HG03432 (cell line): ENCODE results near the gene PSMC1.

Experiments
- ATAC-seq: cut with Tn5 transposase; IDR thresholded peaks from one replicate; pipeline ENCODE4 v1.9.1; 2021; ENCODE audit warnings: mild to moderate bottlenecking, moderate library complexity; ENCODE audit not compliant: unreplicated experiment

Gene PSMC1

DNA sequence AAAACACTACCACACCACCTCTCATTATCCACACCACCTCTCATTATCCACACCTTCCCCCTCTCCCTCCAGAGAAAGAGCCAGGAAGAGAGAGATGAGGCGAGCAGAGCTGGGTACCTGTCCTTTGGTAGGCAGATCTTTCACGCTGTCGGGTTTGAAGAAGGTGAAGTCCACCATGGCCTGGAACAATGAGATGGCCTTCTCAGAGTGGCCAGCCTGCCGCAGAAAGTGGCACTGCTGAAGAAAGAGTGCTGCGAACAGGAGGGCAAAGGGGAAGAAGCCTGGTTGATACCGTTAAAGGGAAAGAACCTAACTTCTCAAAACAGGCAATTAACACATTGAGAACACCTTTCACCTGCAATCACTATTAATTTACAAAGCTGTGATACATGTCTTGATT lies 44.8 kb downstream of the PSMC1 start:
- no peak for ATAC-seq

DNA sequence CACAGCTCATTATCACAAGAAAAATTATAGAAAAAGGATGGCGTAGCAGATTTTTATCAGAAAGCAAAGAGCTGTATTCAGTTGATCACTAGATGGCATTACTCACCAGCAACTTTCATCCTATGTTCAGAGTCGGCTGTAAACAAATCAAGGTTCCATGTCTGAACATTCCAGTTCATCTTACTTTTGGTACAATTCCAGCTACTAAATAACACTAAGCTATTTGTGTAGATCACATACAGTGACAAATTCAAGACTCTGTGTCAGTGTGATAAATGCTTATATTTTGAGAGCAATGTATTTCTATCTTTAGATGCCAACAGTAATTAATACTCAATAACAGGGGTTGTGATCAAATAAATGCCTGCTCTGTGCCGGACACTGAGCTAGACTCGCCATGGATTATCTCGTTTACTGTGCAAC lies 45.3 kb downstream of the PSMC1 start:
- ATAC-seq: peak; percentile 42

DNA sequence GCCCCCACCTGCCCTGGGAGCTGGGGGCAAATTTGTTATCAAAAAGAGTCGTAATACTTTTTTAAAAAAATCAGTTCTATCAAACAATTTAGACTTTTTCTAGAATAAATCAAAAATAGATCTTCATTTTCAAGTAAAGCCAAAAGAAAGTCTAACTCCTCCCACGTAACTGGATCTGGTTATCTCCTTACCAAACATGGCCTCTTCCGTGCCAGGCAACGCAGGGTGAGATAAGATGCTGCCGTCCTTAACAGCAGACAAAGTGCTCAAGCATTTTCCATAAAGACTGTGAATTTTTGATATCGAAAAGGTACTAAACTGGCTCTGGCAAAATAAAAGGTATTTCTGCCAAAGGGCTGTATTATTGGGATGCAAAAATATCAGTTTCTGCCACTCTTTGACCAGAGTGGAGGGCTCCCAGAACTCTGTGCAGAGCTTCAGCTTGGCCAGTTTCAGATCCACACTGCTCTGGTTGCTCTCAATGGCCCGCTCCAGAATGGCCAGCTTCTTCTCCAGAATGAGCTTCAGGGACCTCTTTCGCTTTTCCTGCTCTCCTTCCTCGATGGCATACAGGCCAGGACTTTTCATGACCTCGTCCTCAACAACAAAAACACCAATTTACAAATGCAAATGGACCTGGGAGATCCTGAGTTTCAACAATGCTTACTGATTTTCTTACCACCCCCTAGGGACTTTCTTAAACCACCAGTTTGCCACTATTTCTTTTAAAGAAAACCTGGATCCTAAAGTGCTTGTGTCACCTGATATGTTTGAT lies 46.4 kb downstream of the PSMC1 start:
- no peak for ATAC-seq

GRCh38 chr14:90303473-90303872 lies 47.1 kb downstream of the PSMC1 start:
- no peak for ATAC-seq

DNA sequence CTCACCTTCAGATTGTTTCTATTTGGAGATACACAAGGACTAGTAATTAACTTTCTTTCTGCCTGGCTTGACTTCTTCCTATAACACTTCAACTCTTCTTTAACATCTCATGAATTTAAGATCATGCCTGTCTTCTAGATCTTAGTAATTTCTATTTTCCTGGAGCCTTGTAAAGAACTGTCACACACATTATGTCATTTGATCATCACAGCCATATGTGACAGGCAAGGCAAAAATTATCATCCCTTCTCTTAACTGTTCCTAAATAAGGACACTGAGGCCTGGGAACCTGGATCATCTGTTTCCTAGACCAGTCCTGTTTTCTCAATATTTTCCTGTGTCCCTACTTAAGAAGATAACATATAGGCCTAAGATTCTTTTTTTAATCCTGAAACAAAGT lies 48.1 kb downstream of the PSMC1 start:
- ATAC-seq: no peak

DNA sequence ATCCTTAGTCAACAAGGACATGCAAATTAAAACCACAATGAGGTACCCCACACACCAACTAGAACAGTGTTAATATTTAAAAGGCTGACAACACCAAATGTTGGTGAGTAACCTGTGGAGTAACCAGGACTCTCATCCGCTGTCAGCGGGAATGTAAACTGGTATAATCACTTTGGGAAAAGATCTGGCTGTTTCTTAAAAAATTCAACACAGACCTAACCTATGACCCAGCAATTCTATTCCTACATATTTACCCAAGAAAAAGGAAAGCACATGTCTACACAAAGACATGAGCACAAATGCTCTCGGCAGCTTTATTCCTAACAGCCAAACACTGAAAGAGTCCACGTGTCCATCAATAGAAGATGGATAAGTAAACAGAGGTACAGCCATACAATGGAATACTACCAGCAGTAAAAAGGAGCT lies 48.8 kb downstream of the PSMC1 start:
- ATAC-seq: no peak

GRCh38 chr14:90308561-90308960 lies 52.2 kb downstream of the PSMC1 start:
- ATAC-seq: no peak

GRCh38 chr14:90317286-90317685 lies 60.9 kb downstream of the PSMC1 start:
- no peak for ATAC-seq

- no peak for ATAC-seq
Observed at GRCh38 chr14:90318016-90318415, 61.7 kb downstream of the PSMC1 start.

DNA sequence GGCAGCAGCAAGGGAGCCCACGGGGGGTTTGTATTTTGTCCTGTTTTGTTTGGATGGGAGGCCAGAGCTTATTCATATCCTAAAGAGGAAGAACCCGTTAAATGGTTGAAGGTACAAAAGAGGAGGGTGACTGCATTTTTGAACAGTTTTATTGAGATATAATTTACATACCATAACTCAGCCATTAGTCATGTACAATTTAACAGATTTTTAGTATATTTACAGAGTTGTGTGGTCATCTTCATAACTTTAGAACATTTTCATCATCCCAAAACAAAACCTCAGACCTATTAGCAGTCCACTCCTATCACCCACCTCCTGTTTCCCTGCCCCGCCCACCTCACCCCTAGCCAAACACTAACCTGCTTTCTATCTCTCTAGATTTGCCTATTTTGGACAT lies 62.8 kb downstream of the PSMC1 start:
- no peak for ATAC-seq

- ATAC-seq: no peak
Observed at GRCh38 chr14:90319634-90320541, 63.5 kb downstream of the PSMC1 start.

GRCh38 chr14:90321891-90322290 lies 65.5 kb downstream of the PSMC1 start:
- no peak for ATAC-seq
